GM12878 (cell line): ENCODE measurements around the gene NKX6-1. TPM values are rescaled to one million over a fixed set of nuclear protein-coding genes. Genes with fewer than 3 reads are reported as not detected.

ENCODE experiments used
- ATAC-seq: fragments of 200-7000 bp; cut with Tn5 transposase; 3 replicates; pipeline ENCODE4 v1.9.1; 2020; ENCODE audit warnings: mild to moderate bottlenecking, moderate library complexity
- BruUV-seq: library from RNA; stranded (reverse); fragments of 400-500 nt; replicated peaks from 2 replicates; lab custom pipeline; 2021; lab: Mats Ljungman, UMichigan
- CTCF ChIA-PET: fragments of 300-600 bp; sonication (Branson Sonifier 250); formaldehyde crosslinking; extraction: SDS; loops from one replicate; lab custom pipeline; 2021; ENCODE audit warnings: inconsistent platforms; lab: Yijun Ruan, JAX
- POLR2A ChIA-PET: fragments of 350-600 bp; formaldehyde crosslinking; extraction: SDS; loops from one replicate; lab custom pipeline; 2021; ENCODE audit warnings: inconsistent platforms; lab: Charles Lee
- RAD21 ChIA-PET: fragments of 300-600 bp; sonication (Branson Sonifier 250); formaldehyde crosslinking; loops from one replicate; lab custom pipeline; 2023; ENCODE audit warnings: antibody characterized with exemption; ENCODE audit not compliant: unreplicated experiment; lab: Charles Lee
- SMC1A ChIA-PET: fragments of 300-600 bp; sonication (Branson Sonifier 250); formaldehyde crosslinking; loops from one replicate; lab custom pipeline; 2023; ENCODE audit not compliant: unreplicated experiment, uncharacterized antibody; lab: Charles Lee
- DNase-seq: peaks from one replicate; pipeline ENCODE4 v3.0.0-alpha.2; 2011; ENCODE audit warnings: low read depth, low spot score
- FAIRE-seq: peaks from 3 replicates; lab custom pipeline; 2011; peaks lifted over from hg19 to GRCh38; lab: Jason Lieb, UNC
- H2AFZ ChIP-seq: 2 replicates; pipeline ENCODE4 v1.6.0; 2011; ENCODE audit warnings: low read depth, low read length, control low read depth; ENCODE audit not compliant: control insufficient read depth
- H3K27ac ChIP-seq: 2 replicates; pipeline ENCODE4 v1.5.1; 2011; ENCODE audit warnings: control low read depth; ENCODE audit not compliant: control insufficient read depth, insufficient read depth
- H3K27me3 ChIP-seq, 2 experiments: replicated peaks in 1 of 2; 2 replicates each; pipeline versions ENCODE4 v1.6.0 to v1.6.1; 2011; ENCODE audit warnings: low read length in 1 of 2; ENCODE audit not compliant: control insufficient read depth in 2 of 2, insufficient read depth in 2 of 2
- H3K36me3 ChIP-seq, 2 experiments: 2 replicates each; pipeline ENCODE4 v1.5.1; 2011; ENCODE audit warnings: low read length in 1 of 2; ENCODE audit not compliant: control insufficient read depth in 2 of 2, insufficient read depth in 2 of 2
- H3K4me1 ChIP-seq: 2 replicates; pipeline ENCODE4 v1.6.1; 2011; ENCODE audit warnings: mild to moderate bottlenecking, low read length, moderate library complexity, mixed read lengths; ENCODE audit not compliant: control insufficient read depth, insufficient read depth
- H3K4me2 ChIP-seq: 2 replicates; pipeline ENCODE4 v1.6.0; 2011; ENCODE audit warnings: control low read depth; ENCODE audit not compliant: control insufficient read depth, insufficient read depth
- H3K4me3 ChIP-seq: fragments of 200-600 bp; sonication (generic); 2 replicates; pipeline ENCODE4 v1.5.1; 2016
- H3K79me2 ChIP-seq: 2 replicates; pipeline ENCODE4 v1.6.0; 2011; ENCODE audit warnings: low read length; ENCODE audit not compliant: control insufficient read depth, insufficient read depth
- H3K9ac ChIP-seq: 2 replicates; pipeline ENCODE4 v1.8.0; 2011; ENCODE audit warnings: low read length, control low read depth, mixed read lengths; ENCODE audit not compliant: control insufficient read depth, insufficient read depth
- H3K9me3 ChIP-seq: replicated peaks from 3 replicates; pipeline ENCODE4 v1.5.1; 2011; ENCODE audit warnings: mild to moderate bottlenecking, low read length; ENCODE audit not compliant: control insufficient read depth, insufficient read depth
- H4K20me1 ChIP-seq: 2 replicates; pipeline ENCODE4 v1.6.0; 2011; ENCODE audit not compliant: control insufficient read depth, insufficient read depth
- DPF2 ChIP-seq: fragments of 450-650 bp; IDR thresholded peaks from 2 replicates; pipeline ENCODE4 v1.6.1; 2017; ENCODE audit warnings: mild to moderate bottlenecking
- EGR1 ChIP-seq, 2 experiments: IDR thresholded peaks; 1 replicate in 1 of 2; 2 replicates in 1 of 2; pipeline ENCODE4 v1.6.1; 2011 to 2012; ENCODE audit warnings: low read depth in 2 of 2, low read length in 2 of 2, borderline replicate concordance in 1 of 2, mild to moderate bottlenecking in 1 of 2, moderate library complexity in 1 of 2
- ESRRA ChIP-seq: IDR thresholded peaks from 2 replicates; pipeline ENCODE4 v1.6.1; 2012; ENCODE audit warnings: mild to moderate bottlenecking, low read length, improper control_type of control experiment
- HDAC6 ChIP-seq: fragments of 200-600 bp; sonication (generic); IDR thresholded peaks from one replicate; pipeline ENCODE4 v1.8.0; 2017; ENCODE audit warnings: antibody characterized with exemption; ENCODE audit not compliant: unreplicated experiment
- HDGF ChIP-seq: fragments of 450-650 bp; IDR thresholded peaks from 2 replicates; pipeline ENCODE4 v1.6.1; 2016; ENCODE audit warnings: antibody characterized with exemption
- ZNF687 ChIP-seq: fragments of 450-650 bp; IDR thresholded peaks from 2 replicates; pipeline ENCODE4 v1.6.1; 2017; ENCODE audit warnings: mild to moderate bottlenecking, moderate library complexity
- WGBS: methylation state at CpG from one replicate; pipeline ENCODE4 v1.1.6; 2016; ENCODE audit warnings: low lambda C conversion rate; ENCODE audit not compliant: insufficient replicate concordance, insufficient coverage; ENCODE audit errors: missing lambda C conversion rate; 5-methylcytosine and 5-hydroxymethylcytosine counted together
- in situ Hi-C: fragments of 300-500 bp; cut with MboI; formaldehyde crosslinking; loops from 9 replicates; pipeline ENCODE4 v1.14.3; 2018; ENCODE audit warnings: mixed read lengths
- intact Hi-C: fragments of 100-400 bp; cut with micrococcal nuclease; formaldehyde crosslinking; loops from one replicate; pipeline ENCODE4 v1.14.2; 2022; ENCODE audit not compliant: unreplicated experiment
- polyA plus RNA-seq, 11 experiments: library from polyadenylated mRNA; depleted of rRNA in 4 of 11; unstranded in 6 of 11; stranded (reverse) in 5 of 11; fragments of >200 nt; fragmentation: Nextera tagmentation in 4 of 11; fragmentation: Illumina TruSeq in 1 of 11; extraction: Ambion mirVana in 4 of 11; extraction: Trizol in 1 of 11; gene quantifications; 1 replicate in 1 of 11; 2 replicates in 10 of 11; pipeline versions ENCODE4 v1.2.1 to v1.2.3, GENCODE V29; 2011 to 2016; ENCODE audit warnings: inconsistent platforms in 2 of 11, missing spikeins in 2 of 11, low read depth in 1 of 11
- total RNA-seq, 4 experiments: library from RNA; depleted of rRNA in 3 of 4; stranded (reverse); fragments of >200 nt in 3 of 4; fragmentation: Illumina TruSeq in 1 of 4; extraction: Trizol in 1 of 4; gene quantifications; 2 replicates each; pipeline versions ENCODE4 v1.2.1 to v1.2.3, GENCODE V29; 2013 to 2021

Gene NKX6-1
- total and polyA plus RNA-seq, 10 of the 15 experiments (the other 5 are each of a cell fraction or from before 2014, with no cell fraction given) = not detected

- Histone ChIP-seq H3K36me3 (no peaks in the 10 kb centered on the region), H3K4me1 (no peaks in the 10 kb centered on the region), H3K9ac (no peak overlapping the region), H2AFZ (no peak overlapping the region), H4K20me1 (no peaks in the 10 kb centered on the region), H3K9me3 (no peaks in the 10 kb centered on the region; the same call in 1 of the 3 replicates), H3K4me3 (no peak overlapping the region), H3K27me3 (peaks cover 12 to 27% of the 10 kb centered on the region in 2 experiments), H3K4me2 (no peak overlapping the region), H3K27ac (no peak overlapping the region), H3K79me2 (no peaks in the 10 kb centered on the region)
- no TSS peak for BruUV-seq
- CTCF ChIA-PET = no interaction called here
- no peak for DNase-seq
- SMC1A ChIA-PET = interaction anchor here (0.6 kb wide), 1 partner anchor 855 kb away, joined by 4 read pairs; no protein-coding TSS in a partner anchor
- no peak for ATAC-seq
- in situ Hi-C loops = no loop called here
- TF ChIP-seq EGR1 (IDR thresholded peaks at IDR 0.05; ENCODE audit: borderline replicate concordance in 1 of 2, low read depth in 2 of 2, low read length in 2 of 2) (no peak), HDAC6 (no peak), HDGF (no peak), DPF2 (no peak), ESRRA (no peak), ZNF687 (no peak)
- POLR2A ChIA-PET = no interaction called here
- FAIRE-seq = no peak
- WGBS = 34% methylated on average over 22 of the region's 22 CpGs
- RAD21 ChIA-PET = no interaction called here
- intact Hi-C loops = no loop called here
Observed at GRCh38 chr4:84500386-84501201, 1.5 kb upstream of the NKX6-1 start.
